Measurements from ENCODE around the gene LRRFIP2. TPM values are rescaled to one million over a fixed set of nuclear protein-coding genes. Genes with fewer than 3 reads are reported as not detected.

The LRRFIP2 gene
- total and polyA plus RNA-seq, 2 experiments from 2014 or later: 29.0 to 48.8 TPM

- 96% methylated on average over 1 of the region's 1 CpG for WGBS (ENCODE audit: low lambda C conversion rate, missing lambda C conversion rate)
- Histone ChIP-seq H3K79me2 (no peaks in the 10 kb centered on the region), H2AFZ (no peak overlapping the region), H3K9me2 (replicated peaks; ENCODE audit: insufficient read depth) (no peaks in the 10 kb centered on the region), H4K20me1 (ENCODE audit: insufficient read depth, poor library complexity, severe bottlenecking) (no peaks in the 10 kb centered on the region), H3K36me3 (replicated peaks; ENCODE audit: insufficient read depth, low read depth) (peaks cover 6% of the 10 kb centered on the region), H3K4me2 (no peak overlapping the region), H3K27ac (no peak overlapping the region), H3K9me3 (ENCODE audit: low read depth) (peaks cover 4% of the 10 kb centered on the region), H3K4me3 (no peak overlapping the region), H3K4me1 (ENCODE audit: insufficient read depth) (no peaks in the 10 kb centered on the region), H3K27me3 (no peaks in the 10 kb centered on the region)
- DNase-seq (ENCODE audit: low spot score): no peak
- TF ChIP-seq EZH2 (IDR thresholded peaks at IDR 0.05; ENCODE audit: borderline replicate concordance) (no peak), CTCF (IDR thresholded peaks at IDR 0.05; ENCODE audit: poor library complexity) (no peak), EZH2phosphoT487 (IDR thresholded peaks at IDR 0.05; ENCODE audit: low read depth, severe bottlenecking, unreplicated experiment) (no peak)
Measured at GRCh38 chr3:37039161-37039846, 135.1 kb downstream of the LRRFIP2 start.

GRCh38 chr3:37037352-37037751 lies 137.0 kb downstream of the LRRFIP2 start:
- Histone ChIP-seq H3K36me3 (replicated peaks; ENCODE audit: insufficient read depth, low read depth) (peaks cover 6% of the 10 kb centered on the region), H3K27ac (no peak overlapping the region), H3K9me3 (ENCODE audit: low read depth) (peaks cover 4% of the 10 kb centered on the region), H3K79me2 (no peaks in the 10 kb centered on the region), H3K4me1 (ENCODE audit: insufficient read depth) (no peaks in the 10 kb centered on the region), H3K4me3 (no peak overlapping the region), H3K4me2 (no peak overlapping the region), H3K27me3 (no peaks in the 10 kb centered on the region), H4K20me1 (ENCODE audit: insufficient read depth, poor library complexity, severe bottlenecking) (no peaks in the 10 kb centered on the region), H3K9me2 (replicated peaks; ENCODE audit: insufficient read depth) (no peaks in the 10 kb centered on the region), H2AFZ (no peak overlapping the region)
- WGBS (ENCODE audit: low lambda C conversion rate, missing lambda C conversion rate): 97% methylated on average over 3 of the region's 3 CpGs
- no peak for DNase-seq (ENCODE audit: low spot score)
- TF ChIP-seq EZH2 (IDR thresholded peaks at IDR 0.05; ENCODE audit: borderline replicate concordance) (no peak), EZH2phosphoT487 (IDR thresholded peaks at IDR 0.05; ENCODE audit: low read depth, severe bottlenecking, unreplicated experiment) (no peak)

- Histone ChIP-seq H3K9me3 (ENCODE audit: low read depth) (peaks cover 4% of the 10 kb centered on the region), H3K27me3 (no peaks in the 10 kb centered on the region), H3K4me3 (no peak overlapping the region), H3K36me3 (replicated peaks; ENCODE audit: insufficient read depth, low read depth) (peaks cover 6% of the 10 kb centered on the region), H4K20me1 (ENCODE audit: insufficient read depth, poor library complexity, severe bottlenecking) (no peaks in the 10 kb centered on the region), H3K4me1 (ENCODE audit: insufficient read depth) (no peaks in the 10 kb centered on the region), H3K79me2 (no peaks in the 10 kb centered on the region), H2AFZ (no peak overlapping the region), H3K4me2 (no peak overlapping the region), H3K27ac (no peak overlapping the region), H3K9me2 (replicated peaks; ENCODE audit: insufficient read depth) (no peaks in the 10 kb centered on the region)
- 93% methylated on average over 10 of the region's 10 CpGs for WGBS (ENCODE audit: low lambda C conversion rate, missing lambda C conversion rate)
- DNase-seq (ENCODE audit: low spot score): no peak
- TF ChIP-seq EZH2 (IDR thresholded peaks at IDR 0.05; ENCODE audit: borderline replicate concordance): no peak
- no peak for TF ChIP-seq CTCF (IDR thresholded peaks at IDR 0.05; ENCODE audit: poor library complexity)
- no peak for TF ChIP-seq EZH2phosphoT487 (IDR thresholded peaks at IDR 0.05; ENCODE audit: low read depth, severe bottlenecking, unreplicated experiment)
Measured at GRCh38 chr3:37032961-37033360, 141.4 kb downstream of the LRRFIP2 start.

- H4K20me1 ChIP-seq (ENCODE audit: insufficient read depth, poor library complexity, severe bottlenecking): no peaks in the 10 kb centered on the region
- no peak overlapping the region for H3K27ac ChIP-seq
- H3K9me3 ChIP-seq (ENCODE audit: low read depth): peaks cover 4% of the 10 kb centered on the region
- no peak overlapping the region for H3K4me2 ChIP-seq
- no peaks in the 10 kb centered on the region for H3K27me3 ChIP-seq
- no peaks in the 10 kb centered on the region for H3K9me2 ChIP-seq (replicated peaks; ENCODE audit: insufficient read depth)
- no peak for TF ChIP-seq CTCF (IDR thresholded peaks at IDR 0.05; ENCODE audit: poor library complexity)
- DNase-seq (ENCODE audit: low spot score): no peak
- no peaks in the 10 kb centered on the region for H3K79me2 ChIP-seq
- no peak overlapping the region for H2AFZ ChIP-seq
- H3K4me3 ChIP-seq: no peak overlapping the region
- 94% methylated on average over 7 of the region's 7 CpGs for WGBS (ENCODE audit: low lambda C conversion rate, missing lambda C conversion rate)
- no peaks in the 10 kb centered on the region for H3K4me1 ChIP-seq (ENCODE audit: insufficient read depth)
- peaks cover 2% of the 10 kb centered on the region for H3K36me3 ChIP-seq (replicated peaks; ENCODE audit: insufficient read depth, low read depth)
Measured at GRCh38 chr3:37031096-37031682, 143.2 kb downstream of the LRRFIP2 start.
